Keratinocyte (primary cell): Measurements from ENCODE around the gene SIGLEC11. TPM values are rescaled to one million over a fixed set of nuclear protein-coding genes. Genes with fewer than 3 reads are reported as not detected.
A peak's percentile ranks its signal among the peaks of the same experiment; 100 is the strongest.

Source experiments
- DNase-seq: peaks from one replicate; pipeline ENCODE4 v3.0.0-alpha.2; 2011; ENCODE audit warnings: low read depth, missing footprints, low spot score
- FAIRE-seq: peaks from 2 replicates; lab custom pipeline; 2011; peaks lifted over from hg19 to GRCh38; lab: Jason Lieb, UNC
- H2AFZ ChIP-seq: 2 replicates; pipeline ENCODE4 v1.6.0; 2012; ENCODE audit warnings: low read length, control low read depth, inconsistent platforms; ENCODE audit not compliant: control insufficient read depth
- H3K27ac ChIP-seq: 2 replicates; pipeline ENCODE4 v1.5.1; 2011; ENCODE audit warnings: low read length; ENCODE audit not compliant: control insufficient read depth, insufficient read depth
- H3K27me3 ChIP-seq: 3 replicates; pipeline ENCODE4 v1.6.0; 2011; ENCODE audit warnings: low read length; ENCODE audit not compliant: control insufficient read depth, insufficient read depth; ENCODE audit errors: extremely low read depth
- H3K36me3 ChIP-seq, 2 experiments: 2 replicates in 1 of 2; 3 replicates in 1 of 2; pipeline ENCODE4 v1.5.1; 2011; ENCODE audit warnings: low read length in 2 of 2, mild to moderate bottlenecking in 1 of 2; ENCODE audit not compliant: control insufficient read depth in 2 of 2, insufficient read depth in 2 of 2; ENCODE audit errors: extremely low read depth in 1 of 2
- H3K4me1 ChIP-seq: 3 replicates; pipeline ENCODE4 v1.5.1; 2011; ENCODE audit warnings: low read length; ENCODE audit not compliant: control insufficient read depth, insufficient read depth; ENCODE audit errors: extremely low read depth
- H3K4me2 ChIP-seq: 3 replicates; pipeline ENCODE4 v1.6.0; 2011; ENCODE audit warnings: low read depth, low read length; ENCODE audit not compliant: control insufficient read depth, insufficient read depth; ENCODE audit errors: extremely low read depth
- H3K4me3 ChIP-seq, 3 experiments: fragments of 200-600 bp in 1 of 3; sonication (generic) in 1 of 3; 2 replicates in 2 of 3; 3 replicates in 1 of 3; pipeline ENCODE4 v1.5.1; 2011 to 2016; ENCODE audit warnings: low read length in 3 of 3, mild to moderate bottlenecking in 3 of 3, control low read depth in 2 of 3, inconsistent platforms in 1 of 3, low read depth in 1 of 3, mixed read lengths in 1 of 3, mixed run types in 1 of 3, moderate library complexity in 1 of 3; ENCODE audit not compliant: control insufficient read depth in 2 of 3, insufficient read depth in 2 of 3; ENCODE audit errors: extremely low read depth in 1 of 3
- H3K79me2 ChIP-seq: 2 replicates; pipeline ENCODE4 v1.6.0; 2012; ENCODE audit warnings: low read length; ENCODE audit not compliant: control insufficient read depth, insufficient read depth
- H3K9ac ChIP-seq: 3 replicates; pipeline ENCODE4 v1.6.0; 2011; ENCODE audit warnings: low read length; ENCODE audit not compliant: control insufficient read depth, insufficient read depth; ENCODE audit errors: extremely low read depth
- H3K9me1 ChIP-seq: 3 replicates; pipeline ENCODE4 v1.6.0; 2011; ENCODE audit warnings: low read length; ENCODE audit not compliant: control insufficient read depth, insufficient read depth; ENCODE audit errors: extremely low read depth
- H3K9me3 ChIP-seq: 2 replicates; pipeline ENCODE4 v1.5.1; 2012; ENCODE audit warnings: low read depth, low read length; ENCODE audit not compliant: control insufficient read depth
- H4K20me1 ChIP-seq: 3 replicates; pipeline ENCODE4 v1.6.0; 2011; ENCODE audit warnings: low read length; ENCODE audit not compliant: control insufficient read depth, insufficient read depth; ENCODE audit errors: extremely low read depth
- EZH2 ChIP-seq: IDR thresholded peaks from one replicate; pipeline ENCODE4 v1.6.1; 2012; ENCODE audit warnings: inconsistent platforms, mild to moderate bottlenecking, low read length, moderate library complexity
- dilution Hi-C: fragments of 300-500 bp; cut with MboI; formaldehyde crosslinking; loops from one replicate; pipeline ENCODE4 v1.7.0; 2020; ENCODE audit warnings: low sequenced_read_pairs; ENCODE audit not compliant: extremely low pct_ligation_motif_present
- polyA plus RNA-seq, 5 experiments: library from polyadenylated mRNA; depleted of rRNA in 3 of 5; stranded (reverse) in 3 of 5; stranded (forward) in 1 of 5; unstranded in 1 of 5; fragments of >200 nt; gene quantifications; 1 replicate in 1 of 5; 2 replicates in 3 of 5; 3 replicates in 1 of 5; pipeline versions ENCODE4 v1.2.1 to v1.2.3, GENCODE V29; 2011 to 2012; ENCODE audit warnings: missing spikeins in 2 of 5, low read depth in 1 of 5, low replicate concordance in 1 of 5
- TF ChIP-seq, protein P1 (sequence below), 3 experiments: IDR thresholded peaks in 1 of 3; conservative IDR thresholded peaks in 1 of 3; optimal IDR thresholded peaks in 1 of 3; 2 replicates in 2 of 3; 3 replicates in 1 of 3; pipeline versions ENCODE3 to v1.5.1; 2011; ENCODE audit warnings: low read length in 3 of 3, mild to moderate bottlenecking in 3 of 3, moderate library complexity in 2 of 3, control low read depth in 1 of 3, inconsistent platforms in 1 of 3; ENCODE audit not compliant: insufficient read depth in 2 of 3; ENCODE audit errors: extremely low read depth in 1 of 3

Gene SIGLEC11
- polyA plus RNA-seq, 1 donor (not counting 4 experiments of a cell fraction or from before 2014, with no cell fraction given): not detected

DNA sequence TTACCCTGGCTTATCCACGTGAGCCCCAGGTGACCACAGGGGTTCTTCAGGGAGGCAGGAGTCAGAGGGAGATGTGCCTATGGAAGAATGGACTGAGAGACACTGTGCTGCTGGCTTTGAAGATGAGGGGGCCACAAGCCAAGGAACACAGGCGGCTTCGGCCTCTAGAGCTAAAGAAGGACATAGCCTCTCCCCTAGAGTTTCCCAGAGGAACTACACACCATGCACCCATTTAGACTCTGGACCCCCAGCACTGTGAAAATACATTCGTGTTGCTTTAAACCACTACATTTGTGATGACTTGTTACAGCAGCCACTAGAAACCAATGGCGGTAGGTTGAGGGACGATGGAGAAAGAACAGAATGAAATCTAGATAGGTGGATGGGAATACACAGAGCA is 45.7 kb downstream of the SIGLEC11 start:
- Histone ChIP-seq H3K27me3 (no peaks in the 10 kb centered on the region), H3K36me3 (peaks cover 17 to 31% of the 10 kb centered on the region in 2 experiments), H3K79me2 (peaks cover 44% of the 10 kb centered on the region), H3K9me3 (no peaks in the 10 kb centered on the region), H3K4me2 (no peak overlapping the region), H3K27ac (no peak overlapping the region), H3K9me1 (no peaks in the 10 kb centered on the region), H3K9ac (no peak overlapping the region), H4K20me1 (peaks cover 8% of the 10 kb centered on the region), H3K4me3 (no peak overlapping the region), H2AFZ (no peak overlapping the region), H3K4me1 (no peaks in the 10 kb centered on the region)
- no peak for FAIRE-seq
- dilution Hi-C loops: no loop called here
- TF ChIP-seq, protein P1, sequence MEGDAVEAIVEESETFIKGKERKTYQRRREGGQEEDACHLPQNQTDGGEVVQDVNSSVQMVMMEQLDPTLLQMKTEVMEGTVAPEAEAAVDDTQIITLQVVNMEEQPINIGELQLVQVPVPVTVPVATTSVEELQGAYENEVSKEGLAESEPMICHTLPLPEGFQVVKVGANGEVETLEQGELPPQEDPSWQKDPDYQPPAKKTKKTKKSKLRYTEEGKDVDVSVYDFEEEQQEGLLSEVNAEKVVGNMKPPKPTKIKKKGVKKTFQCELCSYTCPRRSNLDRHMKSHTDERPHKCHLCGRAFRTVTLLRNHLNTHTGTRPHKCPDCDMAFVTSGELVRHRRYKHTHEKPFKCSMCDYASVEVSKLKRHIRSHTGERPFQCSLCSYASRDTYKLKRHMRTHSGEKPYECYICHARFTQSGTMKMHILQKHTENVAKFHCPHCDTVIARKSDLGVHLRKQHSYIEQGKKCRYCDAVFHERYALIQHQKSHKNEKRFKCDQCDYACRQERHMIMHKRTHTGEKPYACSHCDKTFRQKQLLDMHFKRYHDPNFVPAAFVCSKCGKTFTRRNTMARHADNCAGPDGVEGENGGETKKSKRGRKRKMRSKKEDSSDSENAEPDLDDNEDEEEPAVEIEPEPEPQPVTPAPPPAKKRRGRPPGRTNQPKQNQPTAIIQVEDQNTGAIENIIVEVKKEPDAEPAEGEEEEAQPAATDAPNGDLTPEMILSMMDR (optimal IDR thresholded peaks at IDR 0.05 in 1 of 3, IDR thresholded peaks at IDR 0.05 in 1 of 3, conservative IDR thresholded peaks at IDR 0.05 in 1 of 3; ENCODE audit: extremely low read depth in 1 of 3, insufficient read depth in 2 of 3, low read length in 3 of 3): peak in 2 of 3 experiments; percentile 20 to 23
- no peak for TF ChIP-seq EZH2
- no peak for DNase-seq

DNA sequence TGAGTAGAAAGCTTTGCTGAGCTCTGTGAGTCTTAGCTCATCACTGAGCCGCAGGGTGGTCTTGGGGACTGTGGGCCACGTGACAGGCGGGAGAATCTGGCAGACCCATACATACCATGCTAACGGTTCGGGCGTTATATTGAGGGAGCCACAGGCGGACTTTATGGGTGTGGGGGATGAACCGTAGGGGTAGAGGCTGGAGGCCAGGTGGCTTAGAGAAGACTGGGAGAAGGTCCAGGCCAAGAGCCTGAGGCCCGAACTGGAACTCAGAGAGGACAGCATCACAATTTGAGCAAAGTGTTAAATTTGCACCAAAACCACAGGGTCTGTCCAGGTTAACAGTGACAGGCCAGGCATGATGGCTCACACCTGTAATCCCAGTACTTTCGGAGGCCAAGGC is 47.3 kb downstream of the SIGLEC11 start:
- FAIRE-seq (no peak), DNase-seq (no peak)
- Histone ChIP-seq H3K36me3 (peaks cover 22 to 32% of the 10 kb centered on the region in 2 experiments), H2AFZ (no peak overlapping the region), H3K4me1 (no peaks in the 10 kb centered on the region), H3K27me3 (no peaks in the 10 kb centered on the region), H3K79me2 (peaks cover 32% of the 10 kb centered on the region), H4K20me1 (peaks cover 14% of the 10 kb centered on the region), H3K9me1 (no peaks in the 10 kb centered on the region), H3K9me3 (no peaks in the 10 kb centered on the region), H3K4me3 (no peak overlapping the region), H3K4me2 (no peak overlapping the region), H3K9ac (no peak overlapping the region), H3K27ac (no peak overlapping the region)
- dilution Hi-C loops: no loop called here
- TF ChIP-seq, protein P1 (optimal IDR thresholded peaks at IDR 0.05 in 1 of 3, IDR thresholded peaks at IDR 0.05 in 1 of 3, conservative IDR thresholded peaks at IDR 0.05 in 1 of 3; ENCODE audit: extremely low read depth in 1 of 3, insufficient read depth in 2 of 3, low read length in 3 of 3): no peak
- TF ChIP-seq EZH2: no peak
